Measurements from ENCODE around the gene PTGER1.

DNA sequence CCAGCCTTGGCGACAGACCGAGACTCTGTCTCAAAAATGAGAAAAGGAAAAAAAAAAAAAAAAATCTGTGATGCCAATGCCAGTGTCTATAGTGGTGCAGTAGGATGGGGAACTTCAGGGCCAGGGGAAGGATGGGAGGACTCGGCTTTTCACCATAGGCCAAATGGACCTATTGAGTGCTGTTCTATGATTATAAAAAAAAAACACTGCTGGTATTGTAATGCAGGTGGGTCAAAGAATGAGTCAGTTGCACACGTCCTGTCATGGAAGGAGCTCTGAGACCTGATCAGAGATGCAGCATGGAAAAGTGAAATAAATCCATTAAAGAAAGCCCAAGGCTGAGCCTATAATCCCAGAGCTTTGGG is 36.1 kb upstream of the PTGER1 start:
- TF ChIP-seq MAZ (IDR thresholded peaks at IDR 0.05; ENCODE audit: borderline replicate concordance, low read depth, low read length) (no peak), POLR2A (IDR thresholded peaks at IDR 0.05; ENCODE audit: low read depth, low read length) (no peak), RAD21 (IDR thresholded peaks at IDR 0.05; ENCODE audit: low read length) (no peak), CEBPB (IDR thresholded peaks at IDR 0.05; ENCODE audit: low read depth, low read length) (no peak), RCOR1 (IDR thresholded peaks at IDR 0.05; ENCODE audit: insufficient replicate concordance, low read length) (no peak), BHLHE40 (IDR thresholded peaks at IDR 0.05; ENCODE audit: low read depth, low read length) (no peak), CHD1 (IDR thresholded peaks at IDR 0.05; ENCODE audit: low read depth, low read length) (no peak), MXI1 (IDR thresholded peaks at IDR 0.05; ENCODE audit: borderline replicate concordance, low read depth, low read length) (no peak), SMC3 (IDR thresholded peaks at IDR 0.05; ENCODE audit: low read depth, low read length) (no peak)
- TF ChIP-seq, protein P1, sequence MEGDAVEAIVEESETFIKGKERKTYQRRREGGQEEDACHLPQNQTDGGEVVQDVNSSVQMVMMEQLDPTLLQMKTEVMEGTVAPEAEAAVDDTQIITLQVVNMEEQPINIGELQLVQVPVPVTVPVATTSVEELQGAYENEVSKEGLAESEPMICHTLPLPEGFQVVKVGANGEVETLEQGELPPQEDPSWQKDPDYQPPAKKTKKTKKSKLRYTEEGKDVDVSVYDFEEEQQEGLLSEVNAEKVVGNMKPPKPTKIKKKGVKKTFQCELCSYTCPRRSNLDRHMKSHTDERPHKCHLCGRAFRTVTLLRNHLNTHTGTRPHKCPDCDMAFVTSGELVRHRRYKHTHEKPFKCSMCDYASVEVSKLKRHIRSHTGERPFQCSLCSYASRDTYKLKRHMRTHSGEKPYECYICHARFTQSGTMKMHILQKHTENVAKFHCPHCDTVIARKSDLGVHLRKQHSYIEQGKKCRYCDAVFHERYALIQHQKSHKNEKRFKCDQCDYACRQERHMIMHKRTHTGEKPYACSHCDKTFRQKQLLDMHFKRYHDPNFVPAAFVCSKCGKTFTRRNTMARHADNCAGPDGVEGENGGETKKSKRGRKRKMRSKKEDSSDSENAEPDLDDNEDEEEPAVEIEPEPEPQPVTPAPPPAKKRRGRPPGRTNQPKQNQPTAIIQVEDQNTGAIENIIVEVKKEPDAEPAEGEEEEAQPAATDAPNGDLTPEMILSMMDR (conservative IDR thresholded peaks at IDR 0.05; ENCODE audit: low read depth, low read length), result no peak
